Measurements from ENCODE around the gene LPXN. TPM values are rescaled to one million over a fixed set of nuclear protein-coding genes. Genes with fewer than 3 reads are reported as not detected.

The LPXN gene
- total and polyA plus RNA-seq, 10 of the 15 experiments (the other 5 are each of a cell fraction or from before 2014, with no cell fraction given): 131 to 349 (median 201) TPM

DNA sequence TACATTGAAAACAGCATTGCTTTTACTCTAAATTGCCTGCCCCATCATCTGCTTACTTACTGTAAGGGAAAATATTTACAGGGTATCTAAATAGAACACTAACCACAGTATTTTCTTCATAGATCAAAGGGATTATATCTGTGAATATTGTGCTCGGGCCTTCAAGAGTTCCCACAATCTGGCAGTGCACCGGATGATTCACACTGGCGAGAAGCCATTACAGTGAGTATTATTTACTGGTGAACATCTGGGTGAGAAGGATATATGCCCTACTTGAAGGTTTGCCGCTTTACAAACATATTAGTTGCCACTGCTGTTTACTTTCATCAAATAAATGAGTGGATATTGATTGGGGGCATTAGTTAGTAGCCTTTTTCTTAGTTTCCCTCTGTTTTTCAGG, 40.9 kb upstream of the LPXN start:
- no peak for FAIRE-seq
- Histone ChIP-seq H3K36me3 (ENCODE audit: control insufficient read depth in 2 of 2, insufficient read depth in 2 of 2, low read length in 1 of 2) (peaks cover 10 to 46% of the 10 kb centered on the region in 2 experiments), H3K4me3 (no peak overlapping the region), H3K4me1 (ENCODE audit: control insufficient read depth, insufficient read depth, low read length) (no peaks in the 10 kb centered on the region), H2AFZ (ENCODE audit: control insufficient read depth, low read depth, low read length) (no peak overlapping the region), H3K79me2 (ENCODE audit: control insufficient read depth, insufficient read depth, low read length) (no peaks in the 10 kb centered on the region), H3K27me3 (replicated peaks in 1 of 2; ENCODE audit: control insufficient read depth in 2 of 2, insufficient read depth in 2 of 2, low read length in 1 of 2) (no peaks in the 10 kb centered on the region), H3K9ac (ENCODE audit: control insufficient read depth, insufficient read depth, low read length) (no peak overlapping the region), H3K9me3 (replicated peaks; ENCODE audit: control insufficient read depth, insufficient read depth, low read length) (no peaks in the 10 kb centered on the region), H3K27ac (ENCODE audit: control insufficient read depth, insufficient read depth) (no peak overlapping the region), H4K20me1 (ENCODE audit: control insufficient read depth, insufficient read depth) (no peaks in the 10 kb centered on the region), H3K4me2 (ENCODE audit: control insufficient read depth, insufficient read depth) (no peak overlapping the region)
- ATAC-seq: no peak
- intact Hi-C loops (cut with micrococcal nuclease; ENCODE audit: unreplicated experiment): no loop called here
- RAD21 ChIA-PET (ENCODE audit: unreplicated experiment): no interaction called here
- no peak for DNase-seq (ENCODE audit: low read depth, low spot score)
- BruUV-seq (replicated peaks): no TSS peak
- in situ Hi-C loops (cut with MboI): no loop called here
- TF ChIP-seq MTA2 (IDR thresholded peaks at IDR 0.05; ENCODE audit: low read depth): no peak
- TF ChIP-seq, protein P1, sequence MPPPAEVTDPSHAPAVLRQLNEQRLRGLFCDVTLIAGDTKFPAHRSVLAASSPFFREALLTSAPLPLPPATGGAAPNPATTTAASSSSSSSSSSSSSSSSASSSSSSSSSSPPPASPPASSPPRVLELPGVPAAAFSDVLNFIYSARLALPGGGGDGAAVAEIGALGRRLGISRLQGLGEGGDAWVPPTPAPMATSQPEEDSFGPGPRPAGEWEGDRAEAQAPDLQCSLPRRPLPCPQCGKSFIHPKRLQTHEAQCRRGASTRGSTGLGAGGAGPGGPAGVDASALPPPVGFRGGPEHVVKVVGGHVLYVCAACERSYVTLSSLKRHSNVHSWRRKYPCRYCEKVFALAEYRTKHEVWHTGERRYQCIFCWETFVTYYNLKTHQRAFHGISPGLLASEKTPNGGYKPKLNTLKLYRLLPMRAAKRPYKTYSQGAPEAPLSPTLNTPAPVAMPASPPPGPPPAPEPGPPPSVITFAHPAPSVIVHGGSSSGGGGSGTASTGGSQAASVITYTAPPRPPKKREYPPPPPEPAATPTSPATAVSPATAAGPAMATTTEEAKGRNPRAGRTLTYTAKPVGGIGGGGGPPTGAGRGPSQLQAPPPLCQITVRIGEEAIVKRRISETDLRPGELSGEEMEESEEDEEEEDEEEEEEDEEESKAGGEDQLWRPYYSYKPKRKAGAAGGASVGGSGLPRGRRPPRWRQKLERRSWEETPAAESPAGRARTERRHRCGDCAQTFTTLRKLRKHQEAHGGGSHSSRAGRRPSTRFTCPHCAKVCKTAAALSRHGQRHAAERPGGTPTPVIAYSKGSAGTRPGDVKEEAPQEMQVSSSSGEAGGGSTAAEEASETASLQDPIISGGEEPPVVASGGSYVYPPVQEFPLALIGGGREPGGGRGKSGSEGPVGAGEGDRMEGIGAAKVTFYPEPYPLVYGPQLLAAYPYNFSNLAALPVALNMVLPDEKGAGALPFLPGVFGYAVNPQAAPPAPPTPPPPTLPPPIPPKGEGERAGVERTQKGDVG (CRISPR knock-in tag; IDR thresholded peaks at IDR 0.05): no peak
- TF ChIP-seq, protein P2, sequence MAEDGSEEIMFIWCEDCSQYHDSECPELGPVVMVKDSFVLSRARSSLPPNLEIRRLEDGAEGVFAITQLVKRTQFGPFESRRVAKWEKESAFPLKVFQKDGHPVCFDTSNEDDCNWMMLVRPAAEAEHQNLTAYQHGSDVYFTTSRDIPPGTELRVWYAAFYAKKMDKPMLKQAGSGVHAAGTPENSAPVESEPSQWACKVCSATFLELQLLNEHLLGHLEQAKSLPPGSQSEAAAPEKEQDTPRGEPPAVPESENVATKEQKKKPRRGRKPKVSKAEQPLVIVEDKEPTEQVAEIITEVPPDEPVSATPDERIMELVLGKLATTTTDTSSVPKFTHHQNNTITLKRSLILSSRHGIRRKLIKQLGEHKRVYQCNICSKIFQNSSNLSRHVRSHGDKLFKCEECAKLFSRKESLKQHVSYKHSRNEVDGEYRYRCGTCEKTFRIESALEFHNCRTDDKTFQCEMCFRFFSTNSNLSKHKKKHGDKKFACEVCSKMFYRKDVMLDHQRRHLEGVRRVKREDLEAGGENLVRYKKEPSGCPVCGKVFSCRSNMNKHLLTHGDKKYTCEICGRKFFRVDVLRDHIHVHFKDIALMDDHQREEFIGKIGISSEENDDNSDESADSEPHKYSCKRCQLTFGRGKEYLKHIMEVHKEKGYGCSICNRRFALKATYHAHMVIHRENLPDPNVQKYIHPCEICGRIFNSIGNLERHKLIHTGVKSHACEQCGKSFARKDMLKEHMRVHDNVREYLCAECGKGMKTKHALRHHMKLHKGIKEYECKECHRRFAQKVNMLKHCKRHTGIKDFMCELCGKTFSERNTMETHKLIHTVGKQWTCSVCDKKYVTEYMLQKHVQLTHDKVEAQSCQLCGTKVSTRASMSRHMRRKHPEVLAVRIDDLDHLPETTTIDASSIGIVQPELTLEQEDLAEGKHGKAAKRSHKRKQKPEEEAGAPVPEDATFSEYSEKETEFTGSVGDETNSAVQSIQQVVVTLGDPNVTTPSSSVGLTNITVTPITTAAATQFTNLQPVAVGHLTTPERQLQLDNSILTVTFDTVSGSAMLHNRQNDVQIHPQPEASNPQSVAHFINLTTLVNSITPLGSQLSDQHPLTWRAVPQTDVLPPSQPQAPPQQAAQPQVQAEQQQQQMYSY (CRISPR knock-in tag; IDR thresholded peaks at IDR 0.05): no peak
- no peak for TF ChIP-seq SREBF1 (IDR thresholded peaks at IDR 0.05; ENCODE audit: low read length)
- no peak for TF ChIP-seq HDAC6 (IDR thresholded peaks at IDR 0.05; ENCODE audit: unreplicated experiment)
- TF ChIP-seq, protein P3, sequence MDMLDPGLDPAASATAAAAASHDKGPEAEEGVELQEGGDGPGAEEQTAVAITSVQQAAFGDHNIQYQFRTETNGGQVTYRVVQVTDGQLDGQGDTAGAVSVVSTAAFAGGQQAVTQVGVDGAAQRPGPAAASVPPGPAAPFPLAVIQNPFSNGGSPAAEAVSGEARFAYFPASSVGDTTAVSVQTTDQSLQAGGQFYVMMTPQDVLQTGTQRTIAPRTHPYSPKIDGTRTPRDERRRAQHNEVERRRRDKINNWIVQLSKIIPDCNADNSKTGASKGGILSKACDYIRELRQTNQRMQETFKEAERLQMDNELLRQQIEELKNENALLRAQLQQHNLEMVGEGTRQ (IDR thresholded peaks at IDR 0.05; ENCODE audit: borderline replicate concordance, low read depth, low read length): no peak
- TF ChIP-seq, protein P4, sequence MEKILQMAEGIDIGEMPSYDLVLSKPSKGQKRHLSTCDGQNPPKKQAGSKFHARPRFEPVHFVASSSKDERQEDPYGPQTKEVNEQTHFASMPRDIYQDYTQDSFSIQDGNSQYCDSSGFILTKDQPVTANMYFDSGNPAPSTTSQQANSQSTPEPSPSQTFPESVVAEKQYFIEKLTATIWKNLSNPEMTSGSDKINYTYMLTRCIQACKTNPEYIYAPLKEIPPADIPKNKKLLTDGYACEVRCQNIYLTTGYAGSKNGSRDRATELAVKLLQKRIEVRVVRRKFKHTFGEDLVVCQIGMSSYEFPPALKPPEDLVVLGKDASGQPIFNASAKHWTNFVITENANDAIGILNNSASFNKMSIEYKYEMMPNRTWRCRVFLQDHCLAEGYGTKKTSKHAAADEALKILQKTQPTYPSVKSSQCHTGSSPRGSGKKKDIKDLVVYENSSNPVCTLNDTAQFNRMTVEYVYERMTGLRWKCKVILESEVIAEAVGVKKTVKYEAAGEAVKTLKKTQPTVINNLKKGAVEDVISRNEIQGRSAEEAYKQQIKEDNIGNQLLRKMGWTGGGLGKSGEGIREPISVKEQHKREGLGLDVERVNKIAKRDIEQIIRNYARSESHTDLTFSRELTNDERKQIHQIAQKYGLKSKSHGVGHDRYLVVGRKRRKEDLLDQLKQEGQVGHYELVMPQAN (conservative IDR thresholded peaks at IDR 0.05): no peak
- no peak for TF ChIP-seq HCFC1 (IDR thresholded peaks at IDR 0.05; ENCODE audit: low read length)
- SMC1A ChIA-PET (ENCODE audit: uncharacterized antibody, unreplicated experiment): no interaction called here
- 97% methylated on average over 4 of the region's 4 CpGs for WGBS (ENCODE audit: insufficient coverage, insufficient replicate concordance, low lambda C conversion rate, missing lambda C conversion rate)
- CTCF ChIA-PET: interaction anchor here (4.1 kb wide), 1 partner anchor 12 kb away, joined by 34 read pairs; no protein-coding TSS in a partner anchor
- POLR2A ChIA-PET: no interaction called here

Measured in GM12878 (cell line).